HEK293 (cell line): ENCODE data around the gene ARHGAP24.

Experiments
- CTCF ChIP-seq: fragments of 450-650 bp; formaldehyde crosslinking; IDR thresholded peaks from 2 replicates; pipeline ENCODE4 v1.5.1; 2016; ENCODE audit warnings: missing biosample characterization, missing genetic modification characterization
- HOXA7 ChIP-seq: sonication (generic); formaldehyde crosslinking; IDR thresholded peaks from 2 replicates; pipeline ENCODE4 v1.8.1; 2022; ENCODE audit warnings: missing genetic modification reagents, borderline replicate concordance
- PBX3 ChIP-seq: sonication (generic); formaldehyde crosslinking; IDR thresholded peaks from 2 replicates; pipeline ENCODE4 v1.8.1; 2022; ENCODE audit warnings: mild to moderate bottlenecking, moderate library complexity, missing genetic modification reagents
- ZNF133 ChIP-seq: fragments of 450-650 bp; formaldehyde crosslinking; IDR thresholded peaks from 2 replicates; pipeline ENCODE4 v1.5.1; 2016; ENCODE audit warnings: missing biosample characterization, missing genetic modification characterization
- ZNF2 ChIP-seq: fragments of 450-650 bp; formaldehyde crosslinking; IDR thresholded peaks from 2 replicates; pipeline ENCODE4 v1.5.1; 2016; ENCODE audit warnings: missing biosample characterization, missing genetic modification characterization
- ZNF530 ChIP-seq: fragments of 450-650 bp; formaldehyde crosslinking; IDR thresholded peaks from 2 replicates; pipeline ENCODE4 v1.5.1; 2016; ENCODE audit warnings: low read depth, missing biosample characterization, missing genetic modification characterization
- ZNF670 ChIP-seq: fragments of 450-650 bp; formaldehyde crosslinking; IDR thresholded peaks from 2 replicates; pipeline ENCODE4 v1.5.1; 2016; ENCODE audit warnings: missing biosample characterization, missing genetic modification characterization, low read depth
- TF ChIP-seq, protein P1 (sequence below): fragments of 450-650 bp; formaldehyde crosslinking; IDR thresholded peaks from 2 replicates; pipeline ENCODE4 v1.5.1; 2016; ENCODE audit warnings: missing biosample characterization, missing genetic modification characterization
- TF ChIP-seq, protein P2 (sequence below): fragments of 450-650 bp; formaldehyde crosslinking; IDR thresholded peaks from 2 replicates; pipeline ENCODE4 v1.5.1; 2016; ENCODE audit warnings: missing biosample characterization, missing genetic modification characterization
- TF ChIP-seq, protein P3 (sequence below): fragments of 450-650 bp; formaldehyde crosslinking; optimal IDR thresholded peaks from 2 replicates; pipeline ENCODE3; 2016; ENCODE audit warnings: missing biosample characterization, mild to moderate bottlenecking, missing genetic modification characterization

GRCh38 chr4:85759388-85759787 lies 284.4 kb downstream of the ARHGAP24 start:
- TF ChIP-seq ZNF2 (tag by site-specific recombination) (no peak), ZNF670 (no peak), PBX3 (CRISPR knock-in tag) (no peak), CTCF (tag by site-specific recombination) (no peak), ZNF530 (tag by site-specific recombination) (no peak), HOXA7 (no peak), ZNF133 (tag by site-specific recombination) (no peak)
- TF ChIP-seq, protein P1, sequence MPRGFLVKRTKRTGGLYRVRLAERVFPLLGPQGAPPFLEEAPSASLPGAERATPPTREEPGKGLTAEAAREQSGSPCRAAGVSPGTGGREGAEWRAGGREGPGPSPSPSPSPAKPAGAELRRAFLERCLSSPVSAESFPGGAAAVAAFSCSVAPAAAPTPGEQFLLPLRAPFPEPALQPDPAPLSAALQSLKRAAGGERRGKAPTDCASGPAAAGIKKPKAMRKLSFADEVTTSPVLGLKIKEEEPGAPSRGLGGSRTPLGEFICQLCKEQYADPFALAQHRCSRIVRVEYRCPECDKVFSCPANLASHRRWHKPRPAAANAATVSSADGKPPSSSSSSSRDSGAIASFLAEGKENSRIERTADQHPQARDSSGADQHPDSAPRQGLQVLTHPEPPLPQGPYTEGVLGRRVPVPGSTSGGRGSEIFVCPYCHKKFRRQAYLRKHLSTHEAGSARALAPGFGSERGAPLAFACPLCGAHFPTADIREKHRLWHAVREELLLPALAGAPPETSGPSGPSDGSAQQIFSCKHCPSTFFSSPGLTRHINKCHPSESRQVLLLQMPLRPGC (tag by site-specific recombination): no peak
- TF ChIP-seq, protein P2, sequence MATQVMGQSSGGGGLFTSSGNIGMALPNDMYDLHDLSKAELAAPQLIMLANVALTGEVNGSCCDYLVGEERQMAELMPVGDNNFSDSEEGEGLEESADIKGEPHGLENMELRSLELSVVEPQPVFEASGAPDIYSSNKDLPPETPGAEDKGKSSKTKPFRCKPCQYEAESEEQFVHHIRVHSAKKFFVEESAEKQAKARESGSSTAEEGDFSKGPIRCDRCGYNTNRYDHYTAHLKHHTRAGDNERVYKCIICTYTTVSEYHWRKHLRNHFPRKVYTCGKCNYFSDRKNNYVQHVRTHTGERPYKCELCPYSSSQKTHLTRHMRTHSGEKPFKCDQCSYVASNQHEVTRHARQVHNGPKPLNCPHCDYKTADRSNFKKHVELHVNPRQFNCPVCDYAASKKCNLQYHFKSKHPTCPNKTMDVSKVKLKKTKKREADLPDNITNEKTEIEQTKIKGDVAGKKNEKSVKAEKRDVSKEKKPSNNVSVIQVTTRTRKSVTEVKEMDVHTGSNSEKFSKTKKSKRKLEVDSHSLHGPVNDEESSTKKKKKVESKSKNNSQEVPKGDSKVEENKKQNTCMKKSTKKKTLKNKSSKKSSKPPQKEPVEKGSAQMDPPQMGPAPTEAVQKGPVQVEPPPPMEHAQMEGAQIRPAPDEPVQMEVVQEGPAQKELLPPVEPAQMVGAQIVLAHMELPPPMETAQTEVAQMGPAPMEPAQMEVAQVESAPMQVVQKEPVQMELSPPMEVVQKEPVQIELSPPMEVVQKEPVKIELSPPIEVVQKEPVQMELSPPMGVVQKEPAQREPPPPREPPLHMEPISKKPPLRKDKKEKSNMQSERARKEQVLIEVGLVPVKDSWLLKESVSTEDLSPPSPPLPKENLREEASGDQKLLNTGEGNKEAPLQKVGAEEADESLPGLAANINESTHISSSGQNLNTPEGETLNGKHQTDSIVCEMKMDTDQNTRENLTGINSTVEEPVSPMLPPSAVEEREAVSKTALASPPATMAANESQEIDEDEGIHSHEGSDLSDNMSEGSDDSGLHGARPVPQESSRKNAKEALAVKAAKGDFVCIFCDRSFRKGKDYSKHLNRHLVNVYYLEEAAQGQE (tag by site-specific recombination): no peak
- TF ChIP-seq, protein P3, sequence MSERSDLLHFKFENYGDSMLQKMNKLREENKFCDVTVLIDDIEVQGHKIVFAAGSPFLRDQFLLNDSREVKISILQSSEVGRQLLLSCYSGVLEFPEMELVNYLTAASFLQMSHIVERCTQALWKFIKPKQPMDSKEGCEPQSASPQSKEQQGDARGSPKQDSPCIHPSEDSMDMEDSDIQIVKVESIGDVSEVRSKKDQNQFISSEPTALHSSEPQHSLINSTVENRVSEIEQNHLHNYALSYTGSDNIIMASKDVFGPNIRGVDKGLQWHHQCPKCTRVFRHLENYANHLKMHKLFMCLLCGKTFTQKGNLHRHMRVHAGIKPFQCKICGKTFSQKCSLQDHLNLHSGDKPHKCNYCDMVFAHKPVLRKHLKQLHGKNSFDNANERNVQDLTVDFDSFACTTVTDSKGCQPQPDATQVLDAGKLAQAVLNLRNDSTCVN (tag by site-specific recombination): no peak
